HepG2 (cell line): ENCODE results near the gene SLC9A9. TPM values are rescaled to one million over a fixed set of nuclear protein-coding genes. Genes with fewer than 3 reads are reported as not detected.

ENCODE experiments used
- ATAC-seq: fragments of 200-7000 bp; cut with Tn5 transposase; 3 replicates; pipeline ENCODE4 v1.9.1; 2020; ENCODE audit warnings: mild to moderate bottlenecking, moderate library complexity
- BruUV-seq: library from RNA; stranded (reverse); fragments of 400-500 nt; replicated peaks from 2 replicates; lab custom pipeline; 2021; lab: Mats Ljungman, UMichigan
- CTCF ChIA-PET: fragments of 300-600 bp; formaldehyde crosslinking; extraction: SDS; loops from one replicate; lab custom pipeline; 2021; ENCODE audit warnings: low total read pairs, inconsistent platforms, low intra/inter-chr PET ratio; lab: Yijun Ruan, JAX
- POLR2A ChIA-PET: fragments of 350-600 bp; sonication (Branson Sonifier 250); formaldehyde crosslinking; loops from one replicate; lab custom pipeline; 2020; ENCODE audit warnings: antibody characterized with exemption, inconsistent platforms; lab: Yijun Ruan, JAX
- DNase-seq: peaks from one replicate; pipeline ENCODE4 v3.0.0-alpha.2; 2015; ENCODE audit warnings: low spot score
- FAIRE-seq: peaks from 3 replicates; lab custom pipeline; 2011; peaks lifted over from hg19 to GRCh38; lab: Jason Lieb, UNC
- H2AFZ ChIP-seq: one replicate; pipeline ENCODE4 v1.6.1; 2011; ENCODE audit warnings: low read length, inconsistent platforms
- H3K27ac ChIP-seq: fragments of 300-600 bp; 3 replicates; pipeline ENCODE4 v1.8.0; 2011; ENCODE audit warnings: mixed run types, mild to moderate bottlenecking, mixed read lengths, low read length, inconsistent platforms; ENCODE audit not compliant: insufficient read depth; ENCODE audit errors: extremely low read length
- H3K27me3 ChIP-seq, 2 experiments: fragments of 200-600 bp in 1 of 2; 2 replicates in 1 of 2; 3 replicates in 1 of 2; pipeline versions ENCODE4 v1.6.0 to v1.8.0; 2011; ENCODE audit warnings: low read length in 2 of 2, mild to moderate bottlenecking in 2 of 2, moderate library complexity in 2 of 2, inconsistent platforms in 1 of 2; ENCODE audit not compliant: insufficient read depth in 2 of 2, control insufficient read depth in 1 of 2
- H3K36me3 ChIP-seq, 2 experiments: fragments of 200-600 bp in 1 of 2; replicated peaks in 1 of 2; 2 replicates in 1 of 2; 3 replicates in 1 of 2; pipeline versions ENCODE4 v1.5.1 to v1.8.0; 2011; ENCODE audit warnings: low read length in 2 of 2, inconsistent platforms in 1 of 2; ENCODE audit not compliant: insufficient read depth in 2 of 2, control insufficient read depth in 1 of 2
- H3K4me1 ChIP-seq: 2 replicates; pipeline ENCODE4 v1.5.1; 2012; ENCODE audit warnings: low read length, inconsistent platforms; ENCODE audit not compliant: insufficient read depth
- H3K4me2 ChIP-seq: 2 replicates; pipeline ENCODE4 v1.6.0; 2011; ENCODE audit warnings: low read depth, low read length, inconsistent platforms
- H3K4me3 ChIP-seq, 3 experiments: fragments of 200-600 bp in 1 of 3; sonication (generic), shearing (Covaris generic) in 1 of 3; replicated peaks in 1 of 3; 2 replicates each; pipeline ENCODE4 v1.5.1; 2011 to 2016; ENCODE audit warnings: low read length in 3 of 3, inconsistent platforms in 2 of 3, low read depth in 2 of 3, mild to moderate bottlenecking in 2 of 3, control low read depth in 1 of 3, mixed read lengths in 1 of 3; ENCODE audit not compliant: insufficient read depth in 1 of 3
- H3K79me2 ChIP-seq: one replicate; pipeline ENCODE4 v1.6.1; 2011; ENCODE audit warnings: low read length, inconsistent platforms; ENCODE audit not compliant: insufficient read depth
- H3K9ac ChIP-seq: 2 replicates; pipeline ENCODE4 v1.6.0; 2011; ENCODE audit warnings: mild to moderate bottlenecking, low read depth, low read length, inconsistent platforms; ENCODE audit not compliant: insufficient read depth
- H3K9me3 ChIP-seq: 2 replicates; pipeline ENCODE4 v1.5.1; 2012; ENCODE audit warnings: mild to moderate bottlenecking, low read length
- H4K20me1 ChIP-seq: 2 replicates; pipeline ENCODE4 v1.6.0; 2011; ENCODE audit warnings: inconsistent platforms, mild to moderate bottlenecking, low read length, moderate library complexity; ENCODE audit not compliant: insufficient read depth
- CREM ChIP-seq, 2 experiments: sonication (generic) in 1 of 2; formaldehyde crosslinking in 1 of 2; IDR thresholded peaks; 2 replicates each; pipeline versions ENCODE4 v1.4.0 to v1.6.1; 2016 to 2020; ENCODE audit warnings: antibody characterized with exemption in 1 of 2, mild to moderate bottlenecking in 1 of 2, missing genetic modification reagents in 1 of 2
- FUBP1 ChIP-seq: sonication (generic); formaldehyde crosslinking; IDR thresholded peaks from 2 replicates; pipeline ENCODE4 v1.5.1; 2020; ENCODE audit warnings: missing genetic modification reagents, mild to moderate bottlenecking, borderline replicate concordance
- GFI1 ChIP-seq: sonication (generic); formaldehyde crosslinking; IDR thresholded peaks from 2 replicates; pipeline ENCODE4 v1.5.0; 2020; ENCODE audit warnings: missing genetic modification reagents, mild to moderate bottlenecking, borderline replicate concordance
- HDAC2 ChIP-seq: sonication (generic); formaldehyde crosslinking; IDR thresholded peaks from 2 replicates; pipeline ENCODE4 v1.4.0; 2020; ENCODE audit warnings: missing genetic modification reagents
- SCMH1 ChIP-seq: sonication (generic); formaldehyde crosslinking; IDR thresholded peaks from 2 replicates; pipeline ENCODE4 v1.9.0; 2021; ENCODE audit warnings: missing genetic modification reagents, mild to moderate bottlenecking, borderline replicate concordance
- ZNF546 ChIP-seq: sonication (generic); formaldehyde crosslinking; conservative IDR thresholded peaks from 2 replicates; pipeline ENCODE4 v1.8.1; 2023; ENCODE audit warnings: mild to moderate bottlenecking, missing genetic modification reagents
- ZNF580 ChIP-seq: IDR thresholded peaks from 2 replicates; pipeline ENCODE4 v1.6.1; 2016; ENCODE audit warnings: low read depth, borderline replicate concordance
- ZNF703 ChIP-seq: sonication (generic); formaldehyde crosslinking; IDR thresholded peaks from 2 replicates; pipeline ENCODE4 v1.5.1; 2020; ENCODE audit warnings: missing genetic modification reagents, mild to moderate bottlenecking, moderate library complexity, borderline replicate concordance
- WGBS: methylation state at CpG from one replicate; pipeline ENCODE4 v1.1.6; 2017; ENCODE audit warnings: low lambda C conversion rate; 5-methylcytosine and 5-hydroxymethylcytosine counted together
- in situ Hi-C: cut with HindIII; loops from 2 replicates; pipeline ENCODE4 v1.10.0; 2017; ENCODE audit warnings: low pct_unique_long_range_greater_than_20kb; ENCODE audit not compliant: extremely low pct_ligation_motif_present
- intact Hi-C: fragments of 100-400 bp; cut with micrococcal nuclease; formaldehyde crosslinking; loops from one replicate; pipeline ENCODE4 v1.10.0; 2022; ENCODE audit not compliant: unreplicated experiment
- polyA plus RNA-seq, 8 experiments: library from polyadenylated mRNA; depleted of rRNA in 3 of 8; stranded (reverse) in 7 of 8; unstranded in 1 of 8; fragments of >200 nt; fragmentation: Illumina TruSeq in 4 of 8; extraction: Trizol in 4 of 8; gene quantifications; 2 replicates each; pipeline versions ENCODE4 v1.2.1 to v1.2.3, GENCODE V29; 2011 to 2016; ENCODE audit warnings: low read depth in 4 of 8, missing spikeins in 1 of 8, mixed read lengths in 1 of 8; ENCODE audit not compliant: insufficient read depth in 1 of 8
- total RNA-seq, 5 experiments: library from RNA; depleted of rRNA; stranded (reverse); fragments of >200 nt; fragmentation: Illumina TruSeq; extraction: Trizol; gene quantifications; 2 replicates each; pipeline ENCODE4 v1.2.3, GENCODE V29; 2016; ENCODE audit warnings: low read depth in 1 of 5

SLC9A9 gene
- total and polyA plus RNA-seq, 2 of the 13 experiments (the other 11 are each of a cell fraction or from before 2014, with no cell fraction given) = not detected

GRCh38 chr3:143235614-143236204 lies 612.6 kb downstream of the SLC9A9 start:
- Histone ChIP-seq H3K4me3 (no peak overlapping the region), H2AFZ (no peak overlapping the region), H3K27me3 (no peaks in the 10 kb centered on the region), H3K4me2 (no peak overlapping the region), H3K79me2 (no peaks in the 10 kb centered on the region), H3K9ac (no peak overlapping the region), H3K4me1 (no peaks in the 10 kb centered on the region), H4K20me1 (no peaks in the 10 kb centered on the region), H3K9me3 (no peaks in the 10 kb centered on the region), H3K36me3 (no peaks in the 10 kb centered on the region), H3K27ac (no peak overlapping the region)
- ChIA-PET POLR2A (no interaction called here), CTCF (no interaction called here)
- intact Hi-C loops (no loop called here), in situ Hi-C loops (no loop called here)
- no peak for ATAC-seq
- BruUV-seq = no TSS peak
- 0% methylated on average over 3 of the region's 3 CpGs for WGBS
- no peak for DNase-seq
- no peak for FAIRE-seq
- no peak for TF ChIP-seq ZNF580 (CRISPR knock-in tag)
- no peak for TF ChIP-seq HDAC2 (CRISPR knock-in tag)
- TF ChIP-seq CREM (IDR thresholded peaks at IDR 0.05) = no peak
- no peak for TF ChIP-seq CREM (CRISPR knock-in tag; IDR thresholded peaks at IDR 0.05)
- no peak for TF ChIP-seq FUBP1 (CRISPR knock-in tag)
- TF ChIP-seq ZNF546 = no peak
- no peak for TF ChIP-seq SCMH1 (CRISPR knock-in tag)
- no peak for TF ChIP-seq ZNF703 (CRISPR knock-in tag)
- TF ChIP-seq GFI1 = no peak
